Measurements from ENCODE around the gene GDI2.

- TF ChIP-seq EZH2phosphoT487 (IDR thresholded peaks at IDR 0.05; ENCODE audit: borderline replicate concordance, low read depth, low read length) (no peak), CTCF (conservative IDR thresholded peaks at IDR 0.05; ENCODE audit: low read length) (no peak)
Measured at GRCh38 chr10:5844345-5845055, 31.3 kb upstream of the GDI2 start.

Data from OCI-LY7 (cell line).